ENCODE data around the gene STX3. TPM values are rescaled to one million over a fixed set of nuclear protein-coding genes. Genes with fewer than 3 reads are reported as not detected.

STX3 gene
- total RNA-seq, 4 donors from 2014 or later = 24.1 to 48.2 (median 29.9) TPM

DNA sequence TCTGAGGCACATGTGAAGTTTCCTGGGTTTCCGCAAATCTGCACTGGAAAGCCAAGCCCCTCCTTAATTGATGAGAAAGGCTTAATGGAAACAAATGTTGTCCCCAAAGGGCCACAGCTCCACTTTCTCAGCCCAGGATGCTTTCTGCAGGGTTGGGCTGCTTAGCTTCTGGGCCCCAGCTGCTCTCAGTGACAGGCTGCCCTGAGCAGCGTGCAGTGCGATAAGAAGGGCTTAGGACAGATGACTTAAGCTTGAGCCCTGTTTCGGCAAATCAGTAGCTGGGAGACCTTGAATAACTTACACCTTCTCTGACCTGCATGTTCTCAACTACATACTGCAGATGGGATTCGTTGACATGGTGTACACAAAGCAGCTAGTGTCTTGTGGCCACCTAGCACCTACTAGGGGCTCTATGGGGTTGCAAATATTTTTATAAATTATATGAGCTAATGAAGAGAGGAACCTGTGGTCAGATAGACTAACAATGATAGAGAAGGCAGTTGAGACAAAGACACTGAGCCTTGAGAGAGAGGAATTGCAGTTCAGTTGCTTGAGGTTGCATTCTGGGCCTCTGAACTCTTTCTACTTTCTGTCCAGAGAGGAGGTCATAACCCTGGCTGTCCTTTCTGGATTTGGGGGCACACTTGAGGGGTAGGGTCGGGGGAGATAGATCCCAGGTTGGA, 11.5 kb downstream of the STX3 start:
- Histone ChIP-seq H3K36me3 (peaks cover 7% of the 10 kb centered on the region), H3K4me1 (peaks cover 42% of the 10 kb centered on the region), H3K4me3 (no peak overlapping the region), H3K27ac (peak overlapping the region; percentile 10), H3K27me3 (no peaks in the 10 kb centered on the region), H3K9me3 (no peaks in the 10 kb centered on the region)
- no peak for TF ChIP-seq EP300 (IDR thresholded peaks at IDR 0.05)
- no peak for TF ChIP-seq POLR2AphosphoS5 (IDR thresholded peaks at IDR 0.05)
- 74% methylated on average over 6 of the region's 6 CpGs for WGBS
- no peak for DNase-seq (ENCODE audit: low spot score in 2 of 2)

DNA sequence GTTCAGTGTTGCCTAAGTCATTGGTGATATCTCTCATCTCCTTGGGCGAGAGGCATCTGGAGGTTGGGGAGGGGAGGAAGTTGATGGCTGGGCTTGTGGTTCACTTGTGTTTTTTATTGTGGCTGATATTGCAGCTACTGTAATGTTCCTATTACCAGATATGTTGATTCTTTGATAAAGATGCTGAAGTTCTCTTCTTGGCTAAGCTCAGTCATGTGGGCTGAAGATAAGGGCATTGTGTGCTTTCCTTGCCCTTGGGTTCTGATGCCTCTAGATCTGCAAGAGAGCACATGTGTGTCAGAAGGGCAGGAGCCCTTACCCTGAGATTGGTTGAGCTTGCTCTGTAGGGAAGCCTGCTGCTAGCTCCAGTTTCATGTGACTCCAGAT, 12.0 kb downstream of the STX3 start:
- no peak for TF ChIP-seq POLR2AphosphoS5 (IDR thresholded peaks at IDR 0.05)
- no peak for TF ChIP-seq EP300 (IDR thresholded peaks at IDR 0.05)
- TF ChIP-seq POLR2A (IDR thresholded peaks at IDR 0.05) = no peak
- TF ChIP-seq, protein P1, sequence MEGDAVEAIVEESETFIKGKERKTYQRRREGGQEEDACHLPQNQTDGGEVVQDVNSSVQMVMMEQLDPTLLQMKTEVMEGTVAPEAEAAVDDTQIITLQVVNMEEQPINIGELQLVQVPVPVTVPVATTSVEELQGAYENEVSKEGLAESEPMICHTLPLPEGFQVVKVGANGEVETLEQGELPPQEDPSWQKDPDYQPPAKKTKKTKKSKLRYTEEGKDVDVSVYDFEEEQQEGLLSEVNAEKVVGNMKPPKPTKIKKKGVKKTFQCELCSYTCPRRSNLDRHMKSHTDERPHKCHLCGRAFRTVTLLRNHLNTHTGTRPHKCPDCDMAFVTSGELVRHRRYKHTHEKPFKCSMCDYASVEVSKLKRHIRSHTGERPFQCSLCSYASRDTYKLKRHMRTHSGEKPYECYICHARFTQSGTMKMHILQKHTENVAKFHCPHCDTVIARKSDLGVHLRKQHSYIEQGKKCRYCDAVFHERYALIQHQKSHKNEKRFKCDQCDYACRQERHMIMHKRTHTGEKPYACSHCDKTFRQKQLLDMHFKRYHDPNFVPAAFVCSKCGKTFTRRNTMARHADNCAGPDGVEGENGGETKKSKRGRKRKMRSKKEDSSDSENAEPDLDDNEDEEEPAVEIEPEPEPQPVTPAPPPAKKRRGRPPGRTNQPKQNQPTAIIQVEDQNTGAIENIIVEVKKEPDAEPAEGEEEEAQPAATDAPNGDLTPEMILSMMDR (IDR thresholded peaks at IDR 0.05) = no peak
- 70% methylated on average over 1 of the region's 1 CpG for WGBS
- DNase-seq (ENCODE audit: low spot score in 2 of 2) = no peak
- Histone ChIP-seq H3K27ac (peak overlapping the region; percentile 10), H3K9me3 (no peaks in the 10 kb centered on the region), H3K36me3 (peaks cover 7% of the 10 kb centered on the region), H3K27me3 (no peaks in the 10 kb centered on the region), H3K4me1 (peaks cover 42% of the 10 kb centered on the region), H3K4me3 (no peak overlapping the region)

DNA sequence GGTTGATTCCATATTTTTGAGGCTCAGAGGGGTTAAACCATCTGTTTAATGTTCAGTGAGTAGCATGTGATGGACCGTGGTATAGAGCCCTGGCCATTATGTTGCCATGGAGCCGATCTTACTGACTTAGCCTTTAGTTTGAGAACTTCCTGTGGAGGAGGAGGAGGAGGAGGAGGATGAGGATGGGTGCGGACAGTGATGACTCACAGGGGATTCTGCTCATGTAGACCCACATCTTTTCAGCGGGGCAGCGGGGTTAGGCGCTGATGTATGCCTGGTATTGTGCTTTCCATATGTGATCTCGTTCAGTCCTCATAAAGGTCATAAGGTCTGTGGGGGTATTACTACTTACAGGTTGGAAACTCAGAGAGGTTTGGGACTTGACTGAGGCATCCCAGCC, 13.9 kb downstream of the STX3 start:
- DNase-seq (ENCODE audit: low spot score in 2 of 2) = no peak
- Histone ChIP-seq H3K4me1 (peaks cover 40% of the 10 kb centered on the region), H3K4me3 (no peak overlapping the region), H3K27me3 (no peaks in the 10 kb centered on the region), H3K36me3 (peaks cover 7% of the 10 kb centered on the region), H3K27ac (no peak overlapping the region), H3K9me3 (no peaks in the 10 kb centered on the region)
- TF ChIP-seq POLR2A (IDR thresholded peaks at IDR 0.05) (no peak), EP300 (IDR thresholded peaks at IDR 0.05) (no peak), POLR2AphosphoS5 (IDR thresholded peaks at IDR 0.05) (no peak)
- TF ChIP-seq, protein P1 (IDR thresholded peaks at IDR 0.05) = no peak
- WGBS = 90% methylated on average over 7 of the region's 7 CpGs

DNA sequence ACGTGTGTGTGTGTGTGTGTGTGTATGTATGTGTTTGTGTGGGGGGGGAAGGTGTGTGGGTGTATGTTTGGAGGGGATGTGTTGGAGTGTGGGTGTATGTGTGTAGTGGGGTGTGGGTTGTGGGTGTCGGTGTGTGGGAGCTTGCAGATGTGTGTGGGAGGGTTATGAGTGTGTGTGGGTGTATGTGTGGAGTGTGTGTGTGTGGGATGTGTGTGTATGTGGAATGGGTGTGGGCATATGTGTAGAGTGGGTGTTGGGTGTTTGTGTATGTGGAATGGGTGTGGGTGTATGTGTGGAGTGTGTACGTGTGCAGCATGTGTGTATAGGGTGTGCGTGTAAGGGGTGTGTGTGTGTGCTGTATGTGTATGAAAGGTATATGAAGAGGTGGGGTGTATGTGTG, 14.7 kb downstream of the STX3 start:
- H3K4me3 ChIP-seq = no peak overlapping the region
- H3K4me1 ChIP-seq = peaks cover 39% of the 10 kb centered on the region
- H3K9me3 ChIP-seq = no peaks in the 10 kb centered on the region
- TF ChIP-seq POLR2A (IDR thresholded peaks at IDR 0.05) (no peak), EP300 (IDR thresholded peaks at IDR 0.05) (no peak), POLR2AphosphoS5 (IDR thresholded peaks at IDR 0.05) (no peak)
- TF ChIP-seq, protein P1 (IDR thresholded peaks at IDR 0.05) = no peak
- DNase-seq (ENCODE audit: low spot score in 2 of 2) = no peak
- WGBS = 81% methylated on average over 4 of the region's 4 CpGs
- H3K27ac ChIP-seq = no peak overlapping the region
- H3K27me3 ChIP-seq = no peaks in the 10 kb centered on the region
- peaks cover 13% of the 10 kb centered on the region for H3K36me3 ChIP-seq

DNA sequence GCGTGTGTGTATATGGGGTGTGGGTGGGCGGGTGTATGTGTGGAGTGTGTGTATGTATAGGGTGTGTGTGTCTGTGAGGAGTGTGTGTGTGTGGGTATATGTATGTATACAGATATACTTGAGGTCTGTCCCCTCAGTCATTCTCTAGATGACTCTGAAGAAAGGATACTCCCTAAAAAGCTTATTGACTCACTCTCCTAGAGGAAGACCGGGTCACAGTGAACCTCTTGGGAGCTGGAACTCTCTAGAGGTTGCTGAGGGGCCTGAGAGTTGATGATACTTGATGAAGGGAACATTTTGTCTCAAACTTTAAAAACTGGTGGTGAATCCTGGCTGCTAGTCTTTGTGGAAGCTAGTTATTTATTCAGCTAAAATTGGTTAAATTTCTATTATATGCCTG, 15.1 kb downstream of the STX3 start:
- 92% methylated on average over 3 of the region's 3 CpGs for WGBS
- Histone ChIP-seq H3K4me1 (peaks cover 34% of the 10 kb centered on the region), H3K27ac (no peak overlapping the region)

More for the DNA sequence above, 15.1 kb downstream of the STX3 start:
- no peak for DNase-seq (ENCODE audit: low spot score in 2 of 2)
- Histone ChIP-seq H3K36me3 (peaks cover 18% of the 10 kb centered on the region), H3K9me3 (no peaks in the 10 kb centered on the region), H3K27me3 (no peaks in the 10 kb centered on the region), H3K4me3 (no peak overlapping the region)
- TF ChIP-seq EP300 (IDR thresholded peaks at IDR 0.05) (no peak), POLR2A (IDR thresholded peaks at IDR 0.05) (no peak), POLR2AphosphoS5 (IDR thresholded peaks at IDR 0.05) (no peak)
- TF ChIP-seq, protein P1 (IDR thresholded peaks at IDR 0.05) = no peak
